H1 (cell line): ENCODE data around the gene SP9. TPM values are rescaled to one million over a fixed set of nuclear protein-coding genes. Genes with fewer than 3 reads are reported as not detected.

Experiments used
- BACH1 ChIP-seq: IDR thresholded peaks from 2 replicates; pipeline ENCODE4 v1.6.1; 2012; ENCODE audit warnings: low read length, improper control_type of control experiment
- CHD7 ChIP-seq: fragments of 300-600 bp; sonication (generic); IDR thresholded peaks from 2 replicates; pipeline ENCODE4 v1.7.1; 2012; ENCODE audit warnings: low read length, moderate library complexity, mild to moderate bottlenecking, inconsistent platforms; ENCODE audit not compliant: insufficient replicate concordance
- CTCF ChIP-seq, 3 experiments: IDR thresholded peaks; 1 replicate in 2 of 3; 2 replicates in 1 of 3; pipeline versions ENCODE4 v1.5.1 to v1.6.1; 2011; ENCODE audit warnings: low read length in 3 of 3, mild to moderate bottlenecking in 3 of 3, inconsistent platforms in 2 of 3, low read depth in 1 of 3, moderate library complexity in 1 of 3; ENCODE audit not compliant: insufficient read depth in 1 of 3; ENCODE audit errors: control extremely low read depth in 1 of 3
- EGR1 ChIP-seq: IDR thresholded peaks from 2 replicates; pipeline ENCODE4 v1.6.1; 2011; ENCODE audit warnings: low read depth, low read length, borderline replicate concordance
- EZH2 ChIP-seq: fragments of 200-600 bp; sonication (generic); IDR thresholded peaks from 2 replicates; pipeline ENCODE4 v1.7.1; 2012; ENCODE audit warnings: low read depth, mild to moderate bottlenecking, moderate library complexity, low read length, inconsistent platforms; ENCODE audit not compliant: severe bottlenecking
- HDAC6 ChIP-seq: IDR thresholded peaks from one replicate; pipeline ENCODE4 v1.7.1; 2012; ENCODE audit warnings: low read depth, mild to moderate bottlenecking, inconsistent platforms, low read length, moderate library complexity
- PHF8 ChIP-seq: fragments of 200-600 bp; sonication (generic); conservative IDR thresholded peaks from 2 replicates; pipeline ENCODE4 v1.7.1; 2012; ENCODE audit warnings: low read depth, mild to moderate bottlenecking, inconsistent platforms, low read length, moderate library complexity
- SIRT6 ChIP-seq: IDR thresholded peaks from one replicate; pipeline ENCODE4 v1.7.1; 2012; ENCODE audit warnings: low read length, inconsistent platforms
- SIX5 ChIP-seq: IDR thresholded peaks from 2 replicates; pipeline ENCODE4 v1.6.1; 2011; ENCODE audit warnings: mild to moderate bottlenecking, low read depth, low read length
- SP4 ChIP-seq: IDR thresholded peaks from 2 replicates; pipeline ENCODE4 v1.6.1; 2012; ENCODE audit warnings: low read length, inconsistent platforms
- polyA plus RNA-seq, 7 experiments: library from polyadenylated mRNA; depleted of rRNA in 3 of 7; stranded (reverse) in 5 of 7; unstranded in 2 of 7; fragments of >200 nt in 5 of 7; fragments of 200-250 nt in 2 of 7; gene quantifications; 1 replicate in 5 of 7; 2 replicates in 1 of 7; 4 replicates in 1 of 7; pipeline versions ENCODE4 v1.2.1 to v1.2.3, GENCODE V29; 2011 to 2013; ENCODE audit warnings: missing spikeins in 2 of 7, mixed read lengths in 2 of 7
- total RNA-seq: library from RNA; stranded (reverse); fragmentation: NEBNext Ultra II Directional; extraction: Animal tissue kit (Norgen Biotek cat#: 25700); gene quantifications from 2 replicates; pipeline ENCODE4 v1.2.1, GENCODE V29; 2021

SP9 gene
- total and polyA plus RNA-seq, 2 of the 8 experiments (the other 6 are each of a cell fraction or from before 2014, with no cell fraction given), result 0.03 to 0.11 TPM

- TF ChIP-seq CHD7 (no peak), SP4 (no peak), SIX5 (no peak), EGR1 (no peak), CTCF (IDR thresholded peaks at IDR 0.05; ENCODE audit: control extremely low read depth in 1 of 3, insufficient read depth in 1 of 3, low read depth in 1 of 3, low read length in 3 of 3) (no peak), BACH1 (no peak), HDAC6 (no peak), EZH2 (no peak), SIRT6 (no peak), PHF8 (no peak)
Observed at GRCh38 chr2:174356347-174356746, 21.6 kb downstream of the SP9 start (continued).
